Type B pancreatic cell (in vitro differentiated cells): ENCODE results near the gene STXBP5. TPM values are rescaled to one million over a fixed set of nuclear protein-coding genes. Genes with fewer than 3 reads are reported as not detected.

Experiments used
- DNase-seq: peaks from one replicate; pipeline ENCODE4 v3.0.0; 2021; ENCODE audit warnings: mixed read lengths; ENCODE audit not compliant: unreplicated experiment; ENCODE audit errors: extremely low spot score
- H3K27ac Mint-ChIP-seq: 2 replicates; pipeline ENCODE4 v1.8.0; 2021; ENCODE audit warnings: mild to moderate bottlenecking, mixed read lengths
- H3K27me3 Mint-ChIP-seq: 2 replicates; pipeline ENCODE4 v1.8.0; 2021; ENCODE audit warnings: mixed read lengths
- H3K36me3 Mint-ChIP-seq: 2 replicates; pipeline ENCODE4 v1.8.0; 2021; ENCODE audit warnings: mixed read lengths
- H3K4me1 Mint-ChIP-seq: one replicate; pipeline ENCODE4 v1.8.0; 2021; ENCODE audit warnings: mixed read lengths; ENCODE audit not compliant: unreplicated experiment
- H3K4me3 Mint-ChIP-seq: 2 replicates; pipeline ENCODE4 v1.8.0; 2021; ENCODE audit warnings: mild to moderate bottlenecking, mixed read lengths
- H3K9me3 Mint-ChIP-seq: 2 replicates; pipeline ENCODE4 v1.8.0; 2021; ENCODE audit warnings: mixed read lengths
- CTCF ChIP-seq: fragments of 200-600 bp; sonication (generic); conservative IDR thresholded peaks from 2 replicates; pipeline ENCODE4 v1.5.0; 2021; ENCODE audit warnings: antibody characterized with exemption, mild to moderate bottlenecking
- total RNA-seq: library from RNA; stranded (reverse); gene quantifications from 2 replicates; pipeline ENCODE4 v1.2.1, GENCODE V29; 2021; ENCODE audit warnings: low replicate concordance

The STXBP5 gene
- total RNA-seq, 1 donor from 2014 or later, result 21.0 TPM

- H3K27me3 Mint-ChIP-seq, result no peaks in the 10 kb centered on the region
- H3K27ac Mint-ChIP-seq, result no peak overlapping the region
- TF ChIP-seq CTCF, result no peak
- H3K36me3 Mint-ChIP-seq, result peaks cover 7% of the 10 kb centered on the region
- no peak overlapping the region for H3K4me3 Mint-ChIP-seq
- DNase-seq, result no peak
- no peaks in the 10 kb centered on the region for H3K9me3 Mint-ChIP-seq
- peaks cover 9% of the 10 kb centered on the region for H3K4me1 Mint-ChIP-seq
Observed at GRCh38 chr6:147213772-147214171, 9.6 kb downstream of the STXBP5 start.

GRCh38 chr6:147214248-147215227, 10.3 kb downstream of the STXBP5 start:
- Mint-ChIP-seq H3K4me1 (peaks cover 9% of the 10 kb centered on the region), H3K27me3 (no peaks in the 10 kb centered on the region), H3K9me3 (no peaks in the 10 kb centered on the region), H3K36me3 (peaks cover 13% of the 10 kb centered on the region), H3K4me3 (no peak overlapping the region), H3K27ac (no peak overlapping the region)
- TF ChIP-seq CTCF, result no peak
- no peak for DNase-seq

GRCh38 chr6:147216915-147217314, 12.7 kb downstream of the STXBP5 start:
- Mint-ChIP-seq H3K4me3 (no peak overlapping the region), H3K27me3 (no peaks in the 10 kb centered on the region), H3K27ac (no peak overlapping the region), H3K9me3 (no peaks in the 10 kb centered on the region), H3K4me1 (peaks cover 9% of the 10 kb centered on the region), H3K36me3 (peaks cover 20% of the 10 kb centered on the region)
- DNase-seq, result no peak
- no peak for TF ChIP-seq CTCF

- H3K27ac Mint-ChIP-seq, result no peak overlapping the region
Observed at GRCh38 chr6:147217840-147218404, 13.7 kb downstream of the STXBP5 start.

GRCh38 chr6:147218797-147219196, 14.6 kb downstream of the STXBP5 start:
- Mint-ChIP-seq H3K4me1 (peaks cover 5% of the 10 kb centered on the region), H3K9me3 (no peaks in the 10 kb centered on the region), H3K36me3 (peaks cover 29% of the 10 kb centered on the region), H3K27ac (no peak overlapping the region), H3K4me3 (no peak overlapping the region), H3K27me3 (no peaks in the 10 kb centered on the region)
- TF ChIP-seq CTCF, result no peak
- no peak for DNase-seq

More at GRCh38 chr6:147217840-147218404, 13.7 kb downstream of the STXBP5 start:
- no peaks in the 10 kb centered on the region for H3K9me3 Mint-ChIP-seq
- no peak overlapping the region for H3K4me3 Mint-ChIP-seq
- no peaks in the 10 kb centered on the region for H3K27me3 Mint-ChIP-seq
- peaks cover 5% of the 10 kb centered on the region for H3K4me1 Mint-ChIP-seq
- TF ChIP-seq CTCF, result no peak
- peaks cover 22% of the 10 kb centered on the region for H3K36me3 Mint-ChIP-seq
- DNase-seq, result no peak
